ENCODE measurements around the gene ADO.

The ADO gene

GRCh38 chr10:62831346-62831745 lies 26.8 kb downstream of the ADO start:
- Histone ChIP-seq H3K4me1 (ENCODE audit: control insufficient read depth in 5 of 5, insufficient read depth in 5 of 5, low read length in 5 of 5) (peaks cover 0 to 3% (median 0%) of the 10 kb centered on the region in 5 donors), H3K36me3 (ENCODE audit: control insufficient read depth in 5 of 5, insufficient read depth in 5 of 5, low read length in 5 of 5) (no peaks in the 10 kb centered on the region), H3K9me3 (ENCODE audit: control insufficient read depth in 5 of 5, low read length in 5 of 5) (no peaks in the 10 kb centered on the region), H3K27me3 (ENCODE audit: control insufficient read depth in 5 of 5, insufficient read depth in 4 of 5, low read length in 5 of 5) (no peaks in the 10 kb centered on the region), H3K9ac (ENCODE audit: low read length in 5 of 5) (no peak overlapping the region), H3K27ac (ENCODE audit: low read depth, low read length) (no peak overlapping the region), H3K4me3 (ENCODE audit: low read depth in 1 of 5, low read length in 5 of 5) (no peak overlapping the region)

- Histone ChIP-seq H3K4me1 (ENCODE audit: control insufficient read depth in 5 of 5, insufficient read depth in 5 of 5, low read length in 5 of 5) (no peaks in the 10 kb centered on the region), H3K27me3 (ENCODE audit: control insufficient read depth in 5 of 5, insufficient read depth in 4 of 5, low read length in 5 of 5) (no peaks in the 10 kb centered on the region), H3K27ac (ENCODE audit: low read depth, low read length) (no peak overlapping the region), H3K36me3 (ENCODE audit: control insufficient read depth in 5 of 5, insufficient read depth in 5 of 5, low read length in 5 of 5) (no peaks in the 10 kb centered on the region), H3K4me3 (ENCODE audit: low read depth in 1 of 5, low read length in 5 of 5) (no peak overlapping the region), H3K9me3 (ENCODE audit: control insufficient read depth in 5 of 5, low read length in 5 of 5) (no peaks in the 10 kb centered on the region), H3K9ac (ENCODE audit: low read length in 5 of 5) (no peak overlapping the region)
Measured at GRCh38 chr10:62839590-62839989, 35.1 kb downstream of the ADO start.

GRCh38 chr10:62842983-62843382 lies 38.5 kb downstream of the ADO start:
- Histone ChIP-seq H3K4me1 (ENCODE audit: control insufficient read depth in 5 of 5, insufficient read depth in 5 of 5, low read length in 5 of 5) (no peaks in the 10 kb centered on the region), H3K27me3 (ENCODE audit: control insufficient read depth in 5 of 5, insufficient read depth in 4 of 5, low read length in 5 of 5) (no peaks in the 10 kb centered on the region), H3K9me3 (ENCODE audit: control insufficient read depth in 5 of 5, low read length in 5 of 5) (peaks cover 4 to 11% (median 7%) of the 10 kb centered on the region in 5 donors)

GRCh38 chr10:62843600-62843999 lies 39.1 kb downstream of the ADO start:
- Histone ChIP-seq H3K27ac (ENCODE audit: low read depth, low read length) (no peak overlapping the region), H3K27me3 (ENCODE audit: control insufficient read depth in 5 of 5, insufficient read depth in 4 of 5, low read length in 5 of 5) (no peaks in the 10 kb centered on the region), H3K9me3 (ENCODE audit: control insufficient read depth in 5 of 5, low read length in 5 of 5) (peaks cover 4 to 11% (median 7%) of the 10 kb centered on the region in 5 donors), H3K36me3 (ENCODE audit: control insufficient read depth in 5 of 5, insufficient read depth in 5 of 5, low read length in 5 of 5) (no peaks in the 10 kb centered on the region), H3K9ac (ENCODE audit: low read length in 5 of 5) (no peak overlapping the region), H3K4me1 (ENCODE audit: control insufficient read depth in 5 of 5, insufficient read depth in 5 of 5, low read length in 5 of 5) (no peaks in the 10 kb centered on the region), H3K4me3 (ENCODE audit: low read depth in 1 of 5, low read length in 5 of 5) (no peak overlapping the region)

More at GRCh38 chr10:62842983-62843382, 38.5 kb downstream of the ADO start:
- Histone ChIP-seq H3K9ac (ENCODE audit: low read length in 5 of 5) (no peak overlapping the region), H3K36me3 (ENCODE audit: control insufficient read depth in 5 of 5, insufficient read depth in 5 of 5, low read length in 5 of 5) (no peaks in the 10 kb centered on the region), H3K4me3 (ENCODE audit: low read depth in 1 of 5, low read length in 5 of 5) (no peak overlapping the region), H3K27ac (ENCODE audit: low read depth, low read length) (no peak overlapping the region)

- Histone ChIP-seq H3K9ac (ENCODE audit: low read length in 5 of 5) (no peak overlapping the region), H3K4me3 (ENCODE audit: low read depth in 1 of 5, low read length in 5 of 5) (no peak overlapping the region), H3K4me1 (ENCODE audit: control insufficient read depth in 5 of 5, insufficient read depth in 5 of 5, low read length in 5 of 5) (no peaks in the 10 kb centered on the region), H3K27ac (ENCODE audit: low read depth, low read length) (no peak overlapping the region), H3K27me3 (ENCODE audit: control insufficient read depth in 5 of 5, insufficient read depth in 4 of 5, low read length in 5 of 5) (no peaks in the 10 kb centered on the region), H3K36me3 (ENCODE audit: control insufficient read depth in 5 of 5, insufficient read depth in 5 of 5, low read length in 5 of 5) (no peaks in the 10 kb centered on the region), H3K9me3 (ENCODE audit: control insufficient read depth in 5 of 5, low read length in 5 of 5) (peaks cover 4 to 11% (median 7%) of the 10 kb centered on the region in 5 donors)
Measured at GRCh38 chr10:62844280-62845011, 39.9 kb downstream of the ADO start.

GRCh38 chr10:62847433-62847832 lies 42.9 kb downstream of the ADO start:
- Histone ChIP-seq H3K27ac (ENCODE audit: low read depth, low read length) (no peak overlapping the region), H3K9ac (ENCODE audit: low read length in 5 of 5) (no peak overlapping the region), H3K9me3 (ENCODE audit: control insufficient read depth in 5 of 5, low read length in 5 of 5) (peaks cover 4 to 11% (median 7%) of the 10 kb centered on the region in 5 donors), H3K4me1 (ENCODE audit: control insufficient read depth in 5 of 5, insufficient read depth in 5 of 5, low read length in 5 of 5) (no peaks in the 10 kb centered on the region), H3K27me3 (ENCODE audit: control insufficient read depth in 5 of 5, insufficient read depth in 4 of 5, low read length in 5 of 5) (no peaks in the 10 kb centered on the region), H3K4me3 (ENCODE audit: low read depth in 1 of 5, low read length in 5 of 5) (no peak overlapping the region), H3K36me3 (ENCODE audit: control insufficient read depth in 5 of 5, insufficient read depth in 5 of 5, low read length in 5 of 5) (no peaks in the 10 kb centered on the region)

GRCh38 chr10:62850646-62851045 lies 46.1 kb downstream of the ADO start:
- Histone ChIP-seq H3K27me3 (ENCODE audit: control insufficient read depth in 5 of 5, insufficient read depth in 4 of 5, low read length in 5 of 5) (no peaks in the 10 kb centered on the region), H3K27ac (ENCODE audit: low read depth, low read length) (no peak overlapping the region), H3K9ac (ENCODE audit: low read length in 5 of 5) (no peak overlapping the region), H3K36me3 (ENCODE audit: control insufficient read depth in 5 of 5, insufficient read depth in 5 of 5, low read length in 5 of 5) (no peaks in the 10 kb centered on the region), H3K9me3 (ENCODE audit: control insufficient read depth in 5 of 5, low read length in 5 of 5) (peaks cover 4 to 11% (median 7%) of the 10 kb centered on the region in 5 donors), H3K4me1 (ENCODE audit: control insufficient read depth in 5 of 5, insufficient read depth in 5 of 5, low read length in 5 of 5) (no peaks in the 10 kb centered on the region), H3K4me3 (ENCODE audit: low read depth in 1 of 5, low read length in 5 of 5) (no peak overlapping the region)

DNA sequence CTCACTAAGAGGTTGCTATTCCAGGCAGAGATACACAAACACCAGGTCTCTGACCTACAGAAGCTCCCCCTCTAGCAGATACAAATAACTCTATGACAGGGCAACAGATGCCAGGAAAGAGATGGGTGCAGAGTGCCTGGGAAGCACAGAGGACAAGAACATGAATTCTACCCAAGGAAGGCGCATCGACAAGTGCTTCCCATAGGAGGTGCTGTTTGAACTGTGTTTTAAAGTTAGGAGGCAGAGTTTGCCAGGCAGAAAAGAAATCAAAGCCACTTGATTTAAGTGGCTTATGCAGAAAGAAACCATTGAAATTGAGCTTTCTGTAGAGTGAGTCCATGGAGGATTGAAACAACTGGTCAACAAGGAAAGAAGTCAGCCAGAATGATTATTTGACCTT lies 46.9 kb downstream of the ADO start:
- Histone ChIP-seq H3K9me3 (ENCODE audit: control insufficient read depth in 5 of 5, low read length in 5 of 5) (peaks cover 4 to 11% (median 7%) of the 10 kb centered on the region in 5 donors), H3K9ac (ENCODE audit: low read length in 5 of 5) (no peak overlapping the region), H3K4me3 (ENCODE audit: low read depth in 1 of 5, low read length in 5 of 5) (no peak overlapping the region), H3K27ac (ENCODE audit: low read depth, low read length) (no peak overlapping the region), H3K36me3 (ENCODE audit: control insufficient read depth in 5 of 5, insufficient read depth in 5 of 5, low read length in 5 of 5) (no peaks in the 10 kb centered on the region), H3K4me1 (ENCODE audit: control insufficient read depth in 5 of 5, insufficient read depth in 5 of 5, low read length in 5 of 5) (no peaks in the 10 kb centered on the region), H3K27me3 (ENCODE audit: control insufficient read depth in 5 of 5, insufficient read depth in 4 of 5, low read length in 5 of 5) (no peaks in the 10 kb centered on the region)

- Histone ChIP-seq H3K4me1 (ENCODE audit: control insufficient read depth in 5 of 5, insufficient read depth in 5 of 5, low read length in 5 of 5) (no peaks in the 10 kb centered on the region), H3K36me3 (ENCODE audit: control insufficient read depth in 5 of 5, insufficient read depth in 5 of 5, low read length in 5 of 5) (no peaks in the 10 kb centered on the region), H3K9ac (ENCODE audit: low read length in 5 of 5) (no peak overlapping the region), H3K9me3 (ENCODE audit: control insufficient read depth in 5 of 5, low read length in 5 of 5) (no peaks in the 10 kb centered on the region), H3K27me3 (ENCODE audit: control insufficient read depth in 5 of 5, insufficient read depth in 4 of 5, low read length in 5 of 5) (no peaks in the 10 kb centered on the region), H3K27ac (ENCODE audit: low read depth, low read length) (no peak overlapping the region), H3K4me3 (ENCODE audit: low read depth in 1 of 5, low read length in 5 of 5) (no peak overlapping the region)
Measured at GRCh38 chr10:62852961-62853702, 48.6 kb downstream of the ADO start.

GRCh38 chr10:62853710-62854109 lies 49.2 kb downstream of the ADO start:
- Histone ChIP-seq H3K4me3 (ENCODE audit: low read depth in 1 of 5, low read length in 5 of 5) (no peak overlapping the region), H3K4me1 (ENCODE audit: control insufficient read depth in 5 of 5, insufficient read depth in 5 of 5, low read length in 5 of 5) (peaks cover 0 to 4% (median 0%) of the 10 kb centered on the region in 5 donors), H3K36me3 (ENCODE audit: control insufficient read depth in 5 of 5, insufficient read depth in 5 of 5, low read length in 5 of 5) (no peaks in the 10 kb centered on the region), H3K27me3 (ENCODE audit: control insufficient read depth in 5 of 5, insufficient read depth in 4 of 5, low read length in 5 of 5) (no peaks in the 10 kb centered on the region), H3K27ac (ENCODE audit: low read depth, low read length) (no peak overlapping the region), H3K9me3 (ENCODE audit: control insufficient read depth in 5 of 5, low read length in 5 of 5) (no peaks in the 10 kb centered on the region), H3K9ac (ENCODE audit: low read length in 5 of 5) (no peak overlapping the region)

Measured in subcutaneous abdominal adipose tissue (tissue), 5 donors.